Measurements from ENCODE around the gene NXPE4. TPM values are rescaled to one million over a fixed set of nuclear protein-coding genes. Genes with fewer than 3 reads are reported as not detected.

Gene NXPE4
- total RNA-seq, 1 donor = not detected

DNA sequence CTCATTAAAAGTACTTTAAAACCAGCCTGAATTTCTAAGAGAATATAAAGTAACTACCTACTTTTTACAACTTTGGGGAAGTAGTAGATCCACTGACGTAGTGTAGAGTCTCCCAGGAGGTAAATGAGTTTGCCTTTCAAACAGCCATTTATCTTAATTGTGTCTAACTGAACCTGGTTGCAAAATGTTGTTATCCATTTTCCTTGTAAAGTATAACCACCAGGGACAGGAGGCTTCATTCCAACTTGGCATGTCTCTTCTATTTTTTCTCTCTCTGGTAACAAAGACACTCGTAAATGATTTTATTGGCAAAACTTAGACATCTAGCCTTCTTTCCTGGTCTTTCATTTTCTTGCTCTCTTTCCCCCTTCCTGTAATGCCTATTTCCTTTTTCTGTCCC, 72.8 kb downstream of the NXPE4 start:
- no peak overlapping the region for H3K4me2 ChIP-seq (ENCODE audit: insufficient read depth, low read length)
- no peak overlapping the region for H3K27ac ChIP-seq (ENCODE audit: low read depth, low read length)
- no peak overlapping the region for H2AFZ ChIP-seq (ENCODE audit: low read length)
- DNase-seq (ENCODE audit: insufficient read length, low spot score, missing footprints) = no peak
- no peaks in the 10 kb centered on the region for H3K4me1 ChIP-seq (ENCODE audit: insufficient read depth, low read length)
- no peaks in the 10 kb centered on the region for H3K79me2 ChIP-seq (ENCODE audit: insufficient read depth, low read length)
- no peak overlapping the region for H3K4me3 ChIP-seq (ENCODE audit: insufficient read depth, low read length)
- H3K9me3 ChIP-seq (ENCODE audit: low read depth, low read length) = no peaks in the 10 kb centered on the region
- no peaks in the 10 kb centered on the region for H3K36me3 ChIP-seq (ENCODE audit: insufficient read depth, low read length)
- H3K27me3 ChIP-seq (ENCODE audit: insufficient read depth, low read length) = no peaks in the 10 kb centered on the region
- TF ChIP-seq, protein P1, sequence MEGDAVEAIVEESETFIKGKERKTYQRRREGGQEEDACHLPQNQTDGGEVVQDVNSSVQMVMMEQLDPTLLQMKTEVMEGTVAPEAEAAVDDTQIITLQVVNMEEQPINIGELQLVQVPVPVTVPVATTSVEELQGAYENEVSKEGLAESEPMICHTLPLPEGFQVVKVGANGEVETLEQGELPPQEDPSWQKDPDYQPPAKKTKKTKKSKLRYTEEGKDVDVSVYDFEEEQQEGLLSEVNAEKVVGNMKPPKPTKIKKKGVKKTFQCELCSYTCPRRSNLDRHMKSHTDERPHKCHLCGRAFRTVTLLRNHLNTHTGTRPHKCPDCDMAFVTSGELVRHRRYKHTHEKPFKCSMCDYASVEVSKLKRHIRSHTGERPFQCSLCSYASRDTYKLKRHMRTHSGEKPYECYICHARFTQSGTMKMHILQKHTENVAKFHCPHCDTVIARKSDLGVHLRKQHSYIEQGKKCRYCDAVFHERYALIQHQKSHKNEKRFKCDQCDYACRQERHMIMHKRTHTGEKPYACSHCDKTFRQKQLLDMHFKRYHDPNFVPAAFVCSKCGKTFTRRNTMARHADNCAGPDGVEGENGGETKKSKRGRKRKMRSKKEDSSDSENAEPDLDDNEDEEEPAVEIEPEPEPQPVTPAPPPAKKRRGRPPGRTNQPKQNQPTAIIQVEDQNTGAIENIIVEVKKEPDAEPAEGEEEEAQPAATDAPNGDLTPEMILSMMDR (IDR thresholded peaks at IDR 0.05; ENCODE audit: extremely low read depth, low read depth, low read length) = no peak
- H4K20me1 ChIP-seq (ENCODE audit: insufficient read depth, low read length) = no peaks in the 10 kb centered on the region

Small RNAs within 50 kb of the gene (small RNA-seq; reads per million reads assigned to genes)
- gene RF01210 = not detected

Other genes starting within 250 kb of the NXPE4 start
- gene C11orf71, start 195.3 kb downstream of the NXPE4 start, total RNA-seq = 3.3 and 4.7 TPM in 2 replicates
- gene RBM7, start 195.1 kb downstream of the NXPE4 start, total RNA-seq = 37.7 and 38.0 TPM in 2 replicates
- gene REXO2, start 156.3 kb downstream of the NXPE4 start, total RNA-seq = 177 and 203 TPM in 2 replicates
- gene NXPE1, start 35.9 kb downstream of the NXPE4 start, total RNA-seq = not detected in 2 replicates
- gene NXPE2, start 82.7 kb upstream of the NXPE4 start, total RNA-seq = under 0.01 and 0.29 TPM in 2 replicates